ENCODE measurements around the gene SLMAP. TPM values are rescaled to one million over a fixed set of nuclear protein-coding genes. Genes with fewer than 3 reads are reported as not detected.

SLMAP gene
- total RNA-seq, 1 donor from 2014 or later, result 108 TPM

GRCh38 chr3:57900786-57901185 lies 144.7 kb downstream of the SLMAP start:
- peaks cover 35% of the 10 kb centered on the region for H3K36me3 Mint-ChIP-seq
- TF ChIP-seq CTCF (IDR thresholded peaks at IDR 0.05; ENCODE audit: unreplicated experiment), result no peak
- no peak for DNase-seq (ENCODE audit: low spot score in 2 of 2, unreplicated experiment in 2 of 2)
- H3K27me3 Mint-ChIP-seq (ENCODE audit: low read depth), result no peaks in the 10 kb centered on the region
- peaks cover 5% of the 10 kb centered on the region for H3K4me1 Mint-ChIP-seq
- H3K27ac Mint-ChIP-seq, result no peak overlapping the region
- H3K9me3 Mint-ChIP-seq, result peaks cover 4% of the 10 kb centered on the region
- no peak overlapping the region for H3K4me3 Mint-ChIP-seq

- Mint-ChIP-seq H3K4me3 (no peak overlapping the region), H3K36me3 (peaks cover 34% of the 10 kb centered on the region), H3K9me3 (peaks cover 4% of the 10 kb centered on the region), H3K4me1 (peaks cover 3% of the 10 kb centered on the region), H3K27me3 (ENCODE audit: low read depth) (no peaks in the 10 kb centered on the region), H3K27ac (no peak overlapping the region)
- DNase-seq (ENCODE audit: low spot score in 2 of 2, unreplicated experiment in 2 of 2), result no peak
- no peak for TF ChIP-seq CTCF (IDR thresholded peaks at IDR 0.05; ENCODE audit: unreplicated experiment)
Observed at GRCh38 chr3:57903124-57903890, 147.2 kb downstream of the SLMAP start.

- Mint-ChIP-seq H3K9me3 (no peaks in the 10 kb centered on the region), H3K27ac (no peak overlapping the region), H3K27me3 (ENCODE audit: low read depth) (no peaks in the 10 kb centered on the region), H3K4me1 (no peaks in the 10 kb centered on the region), H3K36me3 (peaks cover 29% of the 10 kb centered on the region), H3K4me3 (no peak overlapping the region)
- no peak for DNase-seq (ENCODE audit: low spot score in 2 of 2, unreplicated experiment in 2 of 2)
- no peak for TF ChIP-seq CTCF (IDR thresholded peaks at IDR 0.05; ENCODE audit: unreplicated experiment)
Observed at GRCh38 chr3:57910990-57911389, 154.9 kb downstream of the SLMAP start.

GRCh38 chr3:57911593-57911992 lies 155.5 kb downstream of the SLMAP start:
- Mint-ChIP-seq H3K9me3 (no peaks in the 10 kb centered on the region), H3K4me3 (no peak overlapping the region), H3K36me3 (peaks cover 35% of the 10 kb centered on the region), H3K4me1 (no peaks in the 10 kb centered on the region), H3K27ac (no peak overlapping the region), H3K27me3 (ENCODE audit: low read depth) (no peaks in the 10 kb centered on the region)
- no peak for DNase-seq (ENCODE audit: low spot score in 2 of 2, unreplicated experiment in 2 of 2)
- no peak for TF ChIP-seq CTCF (IDR thresholded peaks at IDR 0.05; ENCODE audit: unreplicated experiment)

- H3K27ac Mint-ChIP-seq, result peak overlapping the region; percentile 68
- no peaks in the 10 kb centered on the region for H3K9me3 Mint-ChIP-seq
- no peak overlapping the region for H3K4me3 Mint-ChIP-seq
- peaks cover 24% of the 10 kb centered on the region for H3K4me1 Mint-ChIP-seq
- TF ChIP-seq CTCF (IDR thresholded peaks at IDR 0.05; ENCODE audit: unreplicated experiment), result no peak
- DNase-seq (ENCODE audit: low spot score in 2 of 2, unreplicated experiment in 2 of 2), result no peak
- H3K27me3 Mint-ChIP-seq (ENCODE audit: low read depth), result no peaks in the 10 kb centered on the region
- H3K36me3 Mint-ChIP-seq, result peaks cover 40% of the 10 kb centered on the region
Observed at GRCh38 chr3:57917601-57918000, 161.5 kb downstream of the SLMAP start.

Measured in mesothelial cell of epicardium (in vitro differentiated cells).